OCI-LY7 (cell line): ENCODE data around the gene APBA3. TPM values are rescaled to one million over a fixed set of nuclear protein-coding genes. Genes with fewer than 3 reads are reported as not detected.

Source experiments
- BruUV-seq: library from RNA; stranded (reverse); fragments of 400-500 nt; replicated peaks from 2 replicates; lab custom pipeline; 2021; lab: Mats Ljungman, UMichigan
- CTCF ChIA-PET: fragments of 300-600 bp; sonication (Branson Sonifier 250); formaldehyde crosslinking; loops from one replicate; lab custom pipeline; 2022; ENCODE audit warnings: antibody characterized with exemption; ENCODE audit not compliant: unreplicated experiment; lab: Charles Lee
- POLR2A ChIA-PET: fragments of 300-600 bp; sonication (Branson Sonifier 250); formaldehyde crosslinking; loops from one replicate; lab custom pipeline; 2022; ENCODE audit warnings: antibody characterized with exemption; lab: Charles Lee
- DNase-seq: peaks from one replicate; pipeline ENCODE4 v3.0.0-alpha.2; 2015; ENCODE audit warnings: low spot score
- H2AFZ ChIP-seq: fragments of 200-600 bp; sonication (generic), shearing (Covaris generic); 2 replicates; pipeline ENCODE4 v1.6.1; 2014; ENCODE audit warnings: mild to moderate bottlenecking, antibody characterized with exemption, low read length, moderate library complexity
- H3K27ac ChIP-seq: fragments of 200-600 bp; sonication (generic); 2 replicates; pipeline ENCODE4 v1.5.1; 2014; ENCODE audit warnings: mixed run types, low read depth, mild to moderate bottlenecking, moderate library complexity, low read length, inconsistent platforms; ENCODE audit not compliant: poor library complexity, severe bottlenecking
- H3K36me3 ChIP-seq: fragments of 200-600 bp; sonication (generic); 2 replicates; pipeline ENCODE4 v1.6.1; 2014; ENCODE audit warnings: mild to moderate bottlenecking, antibody characterized with exemption, low read length, moderate library complexity, mixed read lengths; ENCODE audit not compliant: insufficient read depth
- H3K4me1 ChIP-seq: fragments of 200-600 bp; sonication (generic); 2 replicates; pipeline ENCODE4 v1.5.1; 2014; ENCODE audit warnings: mild to moderate bottlenecking, low read length; ENCODE audit not compliant: insufficient read depth, poor library complexity, severe bottlenecking
- H3K4me2 ChIP-seq: fragments of 200-600 bp; sonication (generic); 2 replicates; pipeline ENCODE4 v1.6.1; 2014; ENCODE audit warnings: mild to moderate bottlenecking, low read length
- H3K4me3 ChIP-seq: fragments of 200-600 bp; sonication (generic); 2 replicates; pipeline ENCODE4 v1.5.1; 2014; ENCODE audit warnings: mild to moderate bottlenecking, low read depth, low read length; ENCODE audit not compliant: poor library complexity, severe bottlenecking
- H3K79me2 ChIP-seq: fragments of 200-600 bp; sonication (generic); 2 replicates; pipeline ENCODE4 v1.6.1; 2016; ENCODE audit warnings: low read depth, mild to moderate bottlenecking, low read length, moderate library complexity, mixed read lengths; ENCODE audit not compliant: insufficient read depth
- H3K9me2 ChIP-seq: fragments of 200-600 bp; sonication (generic); 2 replicates; pipeline ENCODE4 v1.6.1; 2016; ENCODE audit warnings: mild to moderate bottlenecking, low read length, mixed read lengths; ENCODE audit not compliant: insufficient read depth
- H3K9me3 ChIP-seq: fragments of 200-600 bp; sonication (generic); 2 replicates; pipeline ENCODE4 v1.6.1; 2014; ENCODE audit warnings: mild to moderate bottlenecking, mixed run types, low read length, mixed read lengths
- H4K20me1 ChIP-seq: fragments of 200-600 bp; sonication (generic); 2 replicates; pipeline ENCODE4 v1.6.1; 2014; ENCODE audit warnings: mild to moderate bottlenecking, antibody characterized with exemption, low read length, moderate library complexity, mixed read lengths; ENCODE audit not compliant: insufficient read depth
- CTCF ChIP-seq: fragments of 200-600 bp; sonication (generic); conservative IDR thresholded peaks from 2 replicates; pipeline ENCODE4 v1.5.1; 2014; ENCODE audit warnings: mild to moderate bottlenecking, antibody characterized with exemption, low read length, moderate library complexity, mixed read lengths
- EZH2phosphoT487 ChIP-seq: fragments of 200-600 bp; sonication (generic); IDR thresholded peaks from 2 replicates; pipeline ENCODE4 v1.6.1; 2018; ENCODE audit warnings: low read depth, borderline replicate concordance, mild to moderate bottlenecking, mixed run types, antibody characterized with exemption, low read length, moderate library complexity, mixed read lengths
- intact Hi-C: fragments of 100-400 bp; cut with micrococcal nuclease; formaldehyde crosslinking; loops from one replicate; pipeline ENCODE4 v1.10.0; 2022; ENCODE audit not compliant: unreplicated experiment
- total RNA-seq, 2 experiments: library from RNA; depleted of rRNA in 1 of 2; stranded (reverse); fragments of >200 nt in 1 of 2; shearing (Covaris generic) in 1 of 2; gene quantifications; 2 replicates each; pipeline ENCODE4 v1.2.3, GENCODE V29; 2014 to 2022

Gene APBA3
- total RNA-seq, 2 experiments from 2014 or later = 28.7 to 34.7 TPM

DNA sequence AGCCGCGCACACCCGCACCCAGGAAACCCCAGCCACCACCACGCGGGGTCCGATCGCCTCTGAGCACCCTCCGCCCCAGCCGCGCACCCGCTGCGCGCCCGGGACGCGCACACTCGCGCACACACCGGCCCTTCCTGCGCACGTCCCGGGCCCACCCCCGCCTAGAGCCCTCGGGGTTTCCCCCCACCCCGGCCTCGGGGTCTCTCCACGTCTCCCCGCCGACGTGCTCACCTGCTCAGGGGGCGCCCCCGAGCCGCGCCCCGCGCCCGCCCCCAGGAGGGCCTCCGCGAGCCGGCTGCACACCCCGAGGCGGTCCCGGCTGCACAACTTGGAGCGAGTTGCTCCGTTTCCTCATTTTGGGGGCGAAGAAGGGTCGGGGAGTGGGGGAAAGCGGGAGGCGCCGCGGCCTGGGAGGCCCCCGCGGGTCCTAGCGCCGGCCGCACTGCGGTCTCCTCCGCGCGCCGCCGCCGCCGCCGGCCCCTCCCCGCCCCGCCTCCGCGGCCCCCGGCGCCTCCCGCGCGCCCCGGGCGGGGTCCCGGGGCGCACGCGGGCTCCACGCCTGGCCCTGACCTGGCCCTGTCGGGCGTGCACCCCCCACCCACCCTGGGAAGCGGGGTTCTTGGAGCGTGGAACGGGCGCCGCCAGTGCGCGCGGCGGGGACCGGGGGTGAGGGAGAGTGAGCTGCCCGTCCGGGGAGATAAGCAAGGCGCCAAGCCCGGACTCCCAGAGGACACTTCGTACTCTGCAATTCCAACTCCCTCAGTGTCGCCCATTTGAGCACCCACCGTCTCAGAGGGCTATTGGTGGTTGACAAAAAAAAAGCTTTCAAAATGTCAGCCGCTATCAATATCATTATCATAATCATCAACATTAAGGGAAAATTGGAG, 24.7 kb upstream of the APBA3 start, which contains the start of gene MATK:
Gene MATK, minus strand, starts transcription at position 444 of the 887 bp plus-strand sequence. CDS start 1,246 bp downstream, outside the sequence.
- Histone ChIP-seq H4K20me1 (no peaks in the 10 kb centered on the region), H2AFZ (no peak within 1 kb of the TSS), H3K36me3 (no peaks in the 10 kb centered on the region), H3K4me1 (no peaks in the 10 kb centered on the region), H3K79me2 (no peaks in the 10 kb centered on the region), H3K9me3 (peaks cover 6% of the 10 kb centered on the region; the same call in 1 of the 2 replicates), H3K27ac (no peak within 1 kb of the TSS), H3K4me3 (no peak within 1 kb of the TSS), H3K4me2 (no peak within 1 kb of the TSS), H3K9me2 (no peaks in the 10 kb centered on the region)
- TF ChIP-seq CTCF (no peak), EZH2phosphoT487 (no peak)
- POLR2A ChIA-PET = no interaction called here
- no peak for DNase-seq
- CTCF ChIA-PET = no interaction called here
- intact Hi-C loops = no loop called here
- BruUV-seq = no TSS peak

GRCh38 chr19:3785451-3785937, 24.0 kb upstream of the APBA3 start:
- POLR2A ChIA-PET = no interaction called here

More at GRCh38 chr19:3785451-3785937, 24.0 kb upstream of the APBA3 start:
- Histone ChIP-seq H3K4me1 (no peaks in the 10 kb centered on the region), H2AFZ (no peak overlapping the region), H4K20me1 (no peaks in the 10 kb centered on the region), H3K4me3 (no peak overlapping the region), H3K4me2 (no peak overlapping the region), H3K9me2 (no peaks in the 10 kb centered on the region), H3K9me3 (peaks cover 8% of the 10 kb centered on the region; the same call in 1 of the 2 replicates), H3K79me2 (no peaks in the 10 kb centered on the region), H3K27ac (no peak overlapping the region), H3K36me3 (no peaks in the 10 kb centered on the region)
- DNase-seq = no peak
- BruUV-seq = no TSS peak
- intact Hi-C loops = no loop called here
- CTCF ChIA-PET = no interaction called here
- TF ChIP-seq EZH2phosphoT487 (no peak), CTCF (no peak)
